HepG2 (cell line): Measurements from ENCODE around the gene ARAP1.

ENCODE experiments used
- KDM5A ChIP-seq: fragments of 200-600 bp; sonication (generic); IDR thresholded peaks from 2 replicates; pipeline ENCODE4 v1.7.0; 2018; ENCODE audit warnings: antibody characterized with exemption, mild to moderate bottlenecking, low read length, borderline replicate concordance
- TCF12 ChIP-seq, 2 experiments: fragments of 450-650 bp in 1 of 2; sonication (generic) in 1 of 2; formaldehyde crosslinking in 1 of 2; IDR thresholded peaks; 2 replicates each; pipeline versions ENCODE4 v1.6.1 to v1.8.0; 2017 to 2022; ENCODE audit warnings: antibody characterized with exemption in 1 of 2, mild to moderate bottlenecking in 1 of 2, missing genetic modification reagents in 1 of 2, moderate library complexity in 1 of 2

GRCh38 chr11:72764503-72764902 is 12.3 kb upstream of the ARAP1 start:
- TF ChIP-seq KDM5A (no peak), TCF12 (IDR thresholded peaks at IDR 0.05) (no peak), TCF12 (CRISPR knock-in tag; IDR thresholded peaks at IDR 0.05) (no peak)
